H1 (cell line): Measurements from ENCODE around the gene HCST. TPM values are rescaled to one million over a fixed set of nuclear protein-coding genes. Genes with fewer than 3 reads are reported as not detected.

Experiments used
- CTCF ChIA-PET: fragments of 300-600 bp; sonication (Branson Sonifier 250); formaldehyde crosslinking; loops from one replicate; lab custom pipeline; 2021; ENCODE audit not compliant: partially characterized antibody; lab: Charles Lee
- POLR2A ChIA-PET: fragments of 300-600 bp; sonication (Branson Sonifier 250); formaldehyde crosslinking; loops from one replicate; lab custom pipeline; 2021; ENCODE audit warnings: inconsistent platforms; ENCODE audit not compliant: partially characterized antibody; lab: Charles Lee
- DNase-seq, 2 experiments: peaks; one replicate each; pipeline versions ENCODE4 v3.0.0 to v3.0.0-alpha.2; 2010 to 2022; ENCODE audit warnings: low spot score in 2 of 2, low read depth in 1 of 2, mixed read lengths in 1 of 2
- FAIRE-seq: peaks from 2 replicates; lab custom pipeline; 2011; peaks lifted over from hg19 to GRCh38; lab: Jason Lieb, UNC
- H2AFZ ChIP-seq: 2 replicates; pipeline ENCODE4 v1.8.1; 2012; ENCODE audit warnings: low read length, inconsistent platforms
- H2AK5ac ChIP-seq: 2 replicates; pipeline ENCODE4 v1.6.1; 2013; ENCODE audit warnings: low read depth, low read length
- H2BK120ac ChIP-seq: replicated peaks from 2 replicates; pipeline ENCODE3; 2013; ENCODE audit warnings: low read depth, low read length, inconsistent platforms
- H2BK12ac ChIP-seq: 2 replicates; pipeline ENCODE4 v1.6.1; 2013; ENCODE audit warnings: low read depth, low read length
- H2BK15ac ChIP-seq: 2 replicates; pipeline ENCODE4 v1.6.1; 2013; ENCODE audit warnings: low read length
- H2BK20ac ChIP-seq: 2 replicates; pipeline ENCODE4 v1.6.1; 2013; ENCODE audit warnings: low read length
- H2BK5ac ChIP-seq: 2 replicates; pipeline ENCODE4 v1.6.1; 2013; ENCODE audit warnings: low read depth, low read length
- H3K14ac ChIP-seq: 2 replicates; pipeline ENCODE4 v1.6.1; 2013; ENCODE audit warnings: inconsistent platforms; ENCODE audit not compliant: insufficient read length
- H3K18ac ChIP-seq: 2 replicates; pipeline ENCODE4 v1.6.1; 2013; ENCODE audit warnings: low read length; ENCODE audit errors: extremely low read depth
- H3K23ac ChIP-seq: 2 replicates; pipeline ENCODE4 v1.6.1; 2013; ENCODE audit warnings: inconsistent platforms; ENCODE audit not compliant: insufficient read length
- H3K23me2 ChIP-seq: 2 replicates; pipeline ENCODE4 v1.6.1; 2013; ENCODE audit warnings: low read depth, low read length
- H3K27ac ChIP-seq: 2 replicates; pipeline ENCODE4 v1.6.1; 2011; ENCODE audit warnings: low read depth, low read length, inconsistent platforms
- H3K27me3 ChIP-seq, 4 experiments: replicated peaks in 1 of 4; 1 replicate in 1 of 4; 2 replicates in 3 of 4; pipeline versions ENCODE4 v1.6.1 to v1.8.1; 2011 to 2013; ENCODE audit warnings: low read length in 3 of 4, mild to moderate bottlenecking in 3 of 4, inconsistent platforms in 2 of 4, mixed read lengths in 2 of 4, moderate library complexity in 1 of 4; ENCODE audit not compliant: control insufficient read depth in 3 of 4, insufficient read depth in 3 of 4; ENCODE audit errors: extremely low read depth in 1 of 4
- H3K36me3 ChIP-seq, 4 experiments: 2 replicates each; pipeline versions ENCODE4 v1.6.1 to v1.8.1; 2011 to 2013; ENCODE audit warnings: mild to moderate bottlenecking in 4 of 4, low read length in 3 of 4, moderate library complexity in 2 of 4, control low read depth in 1 of 4, inconsistent platforms in 1 of 4; ENCODE audit not compliant: insufficient read depth in 4 of 4, control insufficient read depth in 2 of 4
- H3K4ac ChIP-seq: replicated peaks from 2 replicates; pipeline ENCODE3; 2013; ENCODE audit warnings: low read length, low read depth, mixed read lengths, inconsistent platforms; ENCODE audit not compliant: insufficient read length
- H3K4me1 ChIP-seq, 4 experiments: replicated peaks in 1 of 4; 1 replicate in 1 of 4; 2 replicates in 3 of 4; pipeline versions ENCODE4 v1.6.1 to v1.8.1; 2011 to 2013; ENCODE audit warnings: low read length in 3 of 4, inconsistent platforms in 2 of 4, mixed read lengths in 1 of 4; ENCODE audit not compliant: insufficient read depth in 4 of 4, control insufficient read depth in 3 of 4
- H3K4me2 ChIP-seq, 2 experiments: 2 replicates each; pipeline versions ENCODE4 v1.6.1 to v1.8.1; 2011 to 2013; ENCODE audit warnings: low read depth in 2 of 2, low read length in 2 of 2, control low read depth in 1 of 2, inconsistent platforms in 1 of 2, mild to moderate bottlenecking in 1 of 2; ENCODE audit not compliant: insufficient read depth in 1 of 2
- H3K4me3 ChIP-seq, 4 experiments: fragments of 200-600, 300-600 bp in 1 of 4; sonication (generic), shearing (Covaris generic), sonication (Bioruptor Twin) in 1 of 4; 2 replicates each; pipeline versions ENCODE4 v1.5.1 to v1.8.1; 2011 to 2016; ENCODE audit warnings: low read length in 4 of 4, low read depth in 3 of 4, control low read depth in 2 of 4, inconsistent platforms in 2 of 4, mild to moderate bottlenecking in 2 of 4, mixed read lengths in 1 of 4, moderate library complexity in 1 of 4; ENCODE audit not compliant: insufficient read depth in 2 of 4; ENCODE audit errors: extremely low read depth in 1 of 4
- H3K56ac ChIP-seq: replicated peaks from 2 replicates; pipeline ENCODE3; 2013; ENCODE audit warnings: low read depth, mild to moderate bottlenecking, mixed read lengths, low read length, inconsistent platforms; ENCODE audit not compliant: insufficient read length
- H3K79me1 ChIP-seq: 2 replicates; pipeline ENCODE4 v1.6.1; 2013; ENCODE audit warnings: low read depth, low read length, control low read depth
- H3K79me2 ChIP-seq, 2 experiments: 2 replicates each; pipeline versions ENCODE4 v1.6.1 to v1.8.1; 2012 to 2013; ENCODE audit warnings: low read length in 2 of 2, mild to moderate bottlenecking in 2 of 2, inconsistent platforms in 1 of 2; ENCODE audit not compliant: insufficient read depth in 2 of 2, control insufficient read depth in 1 of 2
- H3K9ac ChIP-seq, 4 experiments: replicated peaks in 1 of 4; 1 replicate in 1 of 4; 2 replicates in 3 of 4; pipeline versions ENCODE4 v1.6.1 to v1.8.1; 2011 to 2013; ENCODE audit warnings: low read depth in 3 of 4, low read length in 3 of 4, control low read depth in 2 of 4, mild to moderate bottlenecking in 2 of 4, moderate library complexity in 2 of 4, inconsistent platforms in 1 of 4; ENCODE audit errors: extremely low read depth in 1 of 4
- H3K9me3 ChIP-seq, 2 experiments: 2 replicates each; pipeline versions ENCODE4 v1.6.1 to v1.8.1; 2012 to 2013; ENCODE audit warnings: mild to moderate bottlenecking in 2 of 2, moderate library complexity in 2 of 2, control low read depth in 1 of 2, inconsistent platforms in 1 of 2, low read depth in 1 of 2, low read length in 1 of 2, mixed read lengths in 1 of 2; ENCODE audit not compliant: insufficient read depth in 2 of 2
- H4K20me1 ChIP-seq, 2 experiments: replicated peaks in 1 of 2; 2 replicates each; pipeline versions ENCODE3 to v1.8.1; 2011 to 2013; ENCODE audit warnings: inconsistent platforms in 2 of 2, low read length in 2 of 2, mild to moderate bottlenecking in 1 of 2; ENCODE audit not compliant: insufficient read depth in 2 of 2, control insufficient read depth in 1 of 2
- H4K5ac ChIP-seq: 2 replicates; pipeline ENCODE4 v1.6.1; 2013; ENCODE audit warnings: low read length, low read depth, mixed read lengths, inconsistent platforms; ENCODE audit not compliant: insufficient read length
- H4K8ac ChIP-seq: 2 replicates; pipeline ENCODE4 v1.8.0; 2013; ENCODE audit warnings: mild to moderate bottlenecking, moderate library complexity, low read length, inconsistent platforms; ENCODE audit not compliant: insufficient read depth; ENCODE audit errors: extremely low read depth
- H4K91ac ChIP-seq: replicated peaks from 2 replicates; pipeline ENCODE3; 2013; ENCODE audit warnings: low read length, mixed read lengths, inconsistent platforms; ENCODE audit not compliant: insufficient read length
- ATF2 ChIP-seq: IDR thresholded peaks from 2 replicates; pipeline ENCODE4 v1.6.1; 2012; ENCODE audit warnings: low read length, inconsistent platforms
- CHD1 ChIP-seq: IDR thresholded peaks from 2 replicates; pipeline ENCODE4 v1.6.1; 2012; ENCODE audit warnings: low read depth, low read length, improper control_type of control experiment
- CTBP2 ChIP-seq: IDR thresholded peaks from 2 replicates; pipeline ENCODE4 v1.7.0; 2011; ENCODE audit warnings: borderline replicate concordance, mild to moderate bottlenecking, moderate library complexity, mixed read lengths, low read length; ENCODE audit not compliant: insufficient read depth, insufficient read length
- EGR1 ChIP-seq: IDR thresholded peaks from 2 replicates; pipeline ENCODE4 v1.6.1; 2011; ENCODE audit warnings: low read depth, low read length, borderline replicate concordance
- FOSL1 ChIP-seq: IDR thresholded peaks from 2 replicates; pipeline ENCODE4 v1.6.1; 2011; ENCODE audit warnings: mild to moderate bottlenecking, low read depth, low read length, moderate library complexity; ENCODE audit not compliant: insufficient read depth
- GABPA ChIP-seq: IDR thresholded peaks from 2 replicates; pipeline ENCODE4 v1.6.1; 2011; ENCODE audit warnings: mild to moderate bottlenecking, low read length, moderate library complexity, borderline replicate concordance; ENCODE audit not compliant: insufficient read depth
- HDAC6 ChIP-seq: IDR thresholded peaks from one replicate; pipeline ENCODE4 v1.7.1; 2012; ENCODE audit warnings: low read depth, mild to moderate bottlenecking, inconsistent platforms, low read length, moderate library complexity
- JUND ChIP-seq: IDR thresholded peaks from 2 replicates; pipeline ENCODE4 v1.6.1; 2011; ENCODE audit warnings: mild to moderate bottlenecking, improper control_type of control experiment, low read length
- RAD21 ChIP-seq, 2 experiments: IDR thresholded peaks in 1 of 2; conservative IDR thresholded peaks in 1 of 2; 2 replicates each; pipeline ENCODE4 v1.6.1; 2011; ENCODE audit warnings: low read depth in 2 of 2, low read length in 2 of 2, improper control_type of control experiment in 1 of 2, inconsistent platforms in 1 of 2, mild to moderate bottlenecking in 1 of 2, moderate library complexity in 1 of 2
- RFX5 ChIP-seq: IDR thresholded peaks from 2 replicates; pipeline ENCODE4 v1.6.1; 2011; ENCODE audit warnings: low read depth, low read length, improper control_type of control experiment, borderline replicate concordance
- SP2 ChIP-seq: IDR thresholded peaks from 2 replicates; pipeline ENCODE4 v1.6.1; 2012; ENCODE audit warnings: mild to moderate bottlenecking, low read length, inconsistent platforms
- SUZ12 ChIP-seq: fragments of 200-600 bp; sonication (generic); IDR thresholded peaks from 2 replicates; pipeline ENCODE4 v1.6.1; 2012; ENCODE audit warnings: mild to moderate bottlenecking, inconsistent platforms, low read length, moderate library complexity, mixed read lengths
- WGBS, 2 experiments: shearing (Covaris generic) in 1 of 2; methylation state at CpG; one replicate each; pipeline versions ENCODE4 v1.1.6 to v1.1.7; 2013 to 2015; ENCODE audit warnings: low lambda C conversion rate in 2 of 2, mixed read lengths in 2 of 2, inconsistent platforms in 1 of 2, low coverage in 1 of 2, missing lambda C conversion rate in 1 of 2; ENCODE audit not compliant: insufficient replicate concordance in 2 of 2, insufficient coverage in 1 of 2, insufficient read length in 1 of 2; ENCODE audit errors: extremely low coverage in 1 of 2, missing lambda C conversion rate in 1 of 2; 5-methylcytosine and 5-hydroxymethylcytosine counted together
- polyA plus RNA-seq, 7 experiments: library from polyadenylated mRNA; depleted of rRNA in 3 of 7; stranded (reverse) in 5 of 7; unstranded in 2 of 7; fragments of >200 nt in 5 of 7; fragments of 200-250 nt in 2 of 7; gene quantifications; 1 replicate in 5 of 7; 2 replicates in 1 of 7; 4 replicates in 1 of 7; pipeline versions ENCODE4 v1.2.1 to v1.2.3, GENCODE V29; 2011 to 2013; ENCODE audit warnings: missing spikeins in 2 of 7, mixed read lengths in 2 of 7
- total RNA-seq: library from RNA; stranded (reverse); fragmentation: NEBNext Ultra II Directional; extraction: Animal tissue kit (Norgen Biotek cat#: 25700); gene quantifications from 2 replicates; pipeline ENCODE4 v1.2.1, GENCODE V29; 2021

HCST gene
- total and polyA plus RNA-seq, 2 of the 8 experiments (the other 6 are each of a cell fraction or from before 2014, with no cell fraction given) = 2.8 TPM; not detected in 1

GRCh38 chr19:35911790-35912189, 9.5 kb downstream of the HCST start:
- FAIRE-seq = no peak
- ChIA-PET POLR2A (no interaction called here), CTCF (interaction anchor here (0.6 to 2.0 kb wide), 10 partner anchors 10 to 142 kb away, joined by 3 to 11 read pairs (median 4); partner anchors contain the start of gene THAP8)
- TF ChIP-seq SP2 (no peak), JUND (no peak), ATF2 (no peak), RAD21 (IDR thresholded peaks at IDR 0.05 in 1 of 2, conservative IDR thresholded peaks at IDR 0.05 in 1 of 2; ENCODE audit: low read depth in 2 of 2, low read length in 2 of 2) (no peak), HDAC6 (no peak), CTBP2 (no peak), EGR1 (no peak), RFX5 (no peak), FOSL1 (no peak), SUZ12 (no peak), GABPA (no peak), CHD1 (no peak)

More at GRCh38 chr19:35911790-35912189, 9.5 kb downstream of the HCST start:
- Histone ChIP-seq H4K20me1 (no peaks in the 10 kb centered on the region), H2AFZ (no peak overlapping the region), H3K4me2 (no peak overlapping the region), H3K23me2 (no peaks in the 10 kb centered on the region), H3K56ac (no peak overlapping the region), H2AK5ac (no peak overlapping the region), H4K5ac (no peak overlapping the region), H3K23ac (no peak overlapping the region), H3K79me2 (no peaks in the 10 kb centered on the region), H3K14ac (no peak overlapping the region), H2BK20ac (no peak overlapping the region), H3K79me1 (no peaks in the 10 kb centered on the region), H2BK12ac (no peak overlapping the region), H3K18ac (no peak overlapping the region), H3K4ac (no peak overlapping the region), H3K9ac (no peak overlapping the region), H2BK5ac (no peak overlapping the region), H4K8ac (no peak overlapping the region), H3K36me3 (no peaks in the 10 kb centered on the region), H2BK120ac (no peak overlapping the region), H3K27ac (no peak overlapping the region), H3K9me3 (no peaks in the 10 kb centered on the region), H3K27me3 (no peaks in the 10 kb centered on the region), H4K91ac (no peak overlapping the region), H3K4me1 (peaks cover 0 to 17% (median 7%) of the 10 kb centered on the region in 4 experiments; a peak in 4 of 7 replicates), H2BK15ac (no peak overlapping the region), H3K4me3 (no peak overlapping the region)
- WGBS, 2 experiments = 88% methylated on average over 5 of the region's 5 CpGs; no CpG with 5 or more reads in 1 of the 2 experiments
- DNase-seq = no peak
